ENCODE results near the gene HS3ST6.
"Not testable (repeated sequence)": the region's sequence is repeated elsewhere in the genome, so short reads cannot be mapped to it uniquely, and the experiment has no call there.

HS3ST6 gene
- 0 reads per million in 4 donors for total RNA-seq

GRCh38 chr16:1918351-1919326, at the start of gene HS3ST6:
Gene HS3ST6 (minus strand): TSS chr16:1918415. CDS start chr16:1918323, 92 bp downstream.
- DNase-seq = no peak

- DNase-seq = no peak
These were observed 48.2 kb upstream of the HS3ST6 start, which contains the start of gene RNF151 for GRCh38 chr16:1966460-1966859. Gene RNF151 (plus strand): TSS chr16:1966856. CDS start chr16:1966882, 26 bp downstream.

DNA sequence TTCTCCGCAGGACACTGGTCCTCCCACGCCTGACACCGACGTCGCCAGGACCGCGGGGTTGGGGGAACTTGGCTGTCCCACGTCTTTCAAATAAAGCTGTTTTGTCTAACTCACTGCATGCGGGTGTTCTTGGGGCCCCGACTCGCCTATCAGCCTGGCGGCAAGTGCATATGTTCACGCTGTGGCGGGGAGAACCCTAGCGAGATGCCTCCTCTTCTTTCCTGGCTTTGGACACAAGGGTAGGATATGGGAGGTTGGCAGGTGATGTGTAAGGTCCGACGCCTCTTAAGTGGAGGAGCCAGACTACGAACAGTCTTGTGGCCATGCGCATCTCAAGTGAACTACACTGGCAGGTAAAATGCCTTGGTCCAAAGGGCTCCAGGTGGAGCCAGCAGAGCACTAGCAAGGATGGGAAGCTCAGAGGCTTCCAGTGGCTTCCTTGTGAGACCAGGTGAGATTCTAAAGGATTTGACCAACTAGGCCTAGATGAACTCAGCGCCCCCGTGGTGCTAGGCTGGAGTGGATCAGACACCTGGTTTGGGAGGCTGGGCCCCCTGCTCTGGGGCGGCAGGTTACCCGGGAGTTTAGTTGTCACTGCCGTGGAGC, 47.3 kb upstream of the HS3ST6 start:
- DNase-seq = no peak

- peak; percentile 97 to 99 (median 99) for DNase-seq
These were observed 46.5 kb upstream of the HS3ST6 start, which contains the start of gene RPS2 for GRCh38 chr16:1964506-1965395. Gene RPS2 (minus strand): TSS chr16:1964826. CDS start chr16:1964625, 201 bp downstream.

DNA sequence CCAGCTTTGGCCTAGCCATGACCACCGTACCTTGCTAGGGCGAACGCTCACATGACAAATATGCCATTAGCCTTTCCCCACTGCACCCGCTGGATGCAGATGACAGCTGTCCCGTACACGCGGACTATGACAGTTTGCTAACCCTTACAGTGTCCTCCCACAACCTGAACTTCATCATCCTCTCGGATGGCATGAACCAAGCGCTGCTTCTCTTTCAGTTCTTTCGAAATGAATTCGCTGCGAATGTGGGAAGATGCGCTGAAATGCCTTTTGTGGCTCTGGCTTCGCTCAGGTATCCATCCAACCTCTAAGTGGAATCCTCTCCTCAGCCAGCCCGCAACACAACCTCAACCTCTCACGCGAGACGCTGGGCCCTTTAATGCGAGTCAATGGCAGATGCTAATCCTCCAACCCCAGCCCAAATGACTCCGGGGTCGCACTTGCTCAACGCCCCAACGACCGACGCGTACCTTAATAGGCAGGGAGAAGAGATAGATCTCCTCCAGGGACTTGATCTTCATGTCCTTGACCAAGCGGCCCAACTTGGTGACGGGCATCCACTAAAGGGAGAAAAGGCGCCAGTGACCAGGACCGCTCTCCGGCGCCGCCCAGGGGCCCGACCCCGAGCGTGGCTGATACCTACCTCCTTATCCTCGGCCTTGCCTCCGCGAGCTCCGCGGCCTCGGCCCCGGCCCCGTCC, 45.7 kb upstream of the HS3ST6 start:
- DNase-seq = peak in 2 of 5 donors; percentile 35 to 58

DNA sequence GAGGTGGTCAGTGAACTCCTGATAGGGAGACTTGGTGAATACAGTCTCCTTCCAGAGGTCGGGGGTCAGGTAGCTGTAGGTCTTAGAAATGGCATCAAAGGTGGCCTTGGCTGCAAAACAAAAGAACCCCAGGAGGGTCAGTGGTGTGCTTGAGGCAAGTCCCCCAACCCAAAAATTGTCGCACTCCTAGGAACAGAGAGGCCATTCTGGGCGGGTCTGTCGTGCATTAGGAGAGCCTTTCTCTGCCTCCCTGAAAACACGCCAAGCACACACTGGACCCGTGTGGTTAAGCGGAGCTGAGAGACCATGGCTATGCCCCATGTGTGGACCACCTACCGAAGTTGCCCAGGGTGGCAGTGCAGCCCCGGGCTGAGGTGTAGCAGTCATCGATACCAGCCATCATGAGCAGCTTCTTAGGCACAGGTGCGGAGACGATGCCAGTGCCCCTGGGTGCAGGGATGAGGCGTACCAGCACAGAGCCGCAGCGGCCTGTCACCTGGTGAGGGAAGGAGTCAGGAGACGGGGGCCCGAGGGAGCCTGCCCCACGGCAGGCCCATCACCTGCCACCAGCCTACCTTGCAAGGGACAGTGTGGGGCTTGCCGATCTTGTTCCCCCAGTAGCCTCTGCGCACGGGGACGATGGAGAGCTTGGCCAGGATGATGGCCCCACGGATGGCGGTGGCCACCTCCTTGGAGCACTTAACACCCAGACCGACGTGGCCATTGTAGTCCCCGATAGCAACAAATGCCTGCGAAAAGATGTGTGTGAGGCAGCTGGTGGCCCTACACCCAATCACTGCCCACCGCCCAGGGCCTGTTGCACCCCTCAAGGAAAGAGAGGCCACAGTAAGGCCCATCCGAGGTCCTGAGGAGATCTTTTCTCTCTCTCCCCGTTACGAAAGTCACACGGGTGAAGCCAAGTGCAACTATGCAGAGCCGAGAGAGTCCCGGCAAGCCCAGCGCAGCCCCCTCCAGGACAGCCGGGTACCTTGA, 44.2 kb upstream of the HS3ST6 start:
- DNase-seq = not testable (repeated sequence)

- DNase-seq = peak in 1 of 5 donors; percentile 64
These were observed 43.4 kb upstream of the HS3ST6 start for GRCh38 chr16:1961651-1962067.

DNA sequence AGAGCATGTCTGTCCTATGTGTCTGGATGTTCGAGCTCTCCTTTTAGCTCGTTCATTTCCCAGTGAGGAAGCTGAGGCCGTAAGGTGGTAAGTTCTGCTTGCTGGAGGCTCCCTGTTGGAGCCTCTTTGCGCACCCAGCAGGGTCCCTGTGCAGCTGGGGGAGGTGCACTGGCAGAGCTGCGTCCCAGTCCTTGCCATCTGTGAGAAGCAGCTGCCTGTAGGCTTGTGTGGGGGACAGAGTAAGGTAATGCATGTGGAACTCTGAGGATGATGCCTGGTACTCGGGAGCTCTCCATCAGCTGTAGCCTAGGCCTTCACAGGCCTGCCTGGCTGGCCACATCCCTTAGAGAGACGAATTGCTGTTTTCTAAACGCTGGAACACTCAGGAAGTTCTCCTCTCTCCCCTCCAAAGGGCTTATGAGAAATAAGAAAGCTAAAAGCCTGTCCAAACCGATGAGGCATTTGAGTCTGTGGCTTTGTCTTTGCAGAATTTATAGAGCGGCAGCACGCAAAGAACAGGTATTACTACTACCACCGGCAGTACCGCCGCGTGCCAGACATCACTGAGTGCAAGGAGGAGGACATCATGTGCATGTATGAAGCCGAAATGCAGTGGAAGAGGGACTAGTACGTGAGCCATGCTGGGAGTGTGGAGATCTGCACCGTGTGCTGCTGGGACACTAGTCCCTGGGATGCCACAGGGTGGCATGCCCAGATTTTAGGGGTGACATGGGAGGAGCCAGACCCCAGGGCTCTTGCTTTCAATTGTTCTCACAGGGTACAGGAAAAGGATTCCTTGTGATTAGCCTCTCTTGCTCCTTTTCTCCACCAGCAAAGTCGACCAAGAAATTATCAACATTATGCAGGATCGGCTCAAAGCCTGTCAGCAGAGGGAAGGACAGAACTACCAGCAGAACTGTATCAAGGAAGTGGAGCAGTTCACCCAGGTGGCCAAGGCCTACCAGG, 42.7 kb upstream of the HS3ST6 start:
- peak in 1 of 5 donors; percentile 42 for DNase-seq

DNA sequence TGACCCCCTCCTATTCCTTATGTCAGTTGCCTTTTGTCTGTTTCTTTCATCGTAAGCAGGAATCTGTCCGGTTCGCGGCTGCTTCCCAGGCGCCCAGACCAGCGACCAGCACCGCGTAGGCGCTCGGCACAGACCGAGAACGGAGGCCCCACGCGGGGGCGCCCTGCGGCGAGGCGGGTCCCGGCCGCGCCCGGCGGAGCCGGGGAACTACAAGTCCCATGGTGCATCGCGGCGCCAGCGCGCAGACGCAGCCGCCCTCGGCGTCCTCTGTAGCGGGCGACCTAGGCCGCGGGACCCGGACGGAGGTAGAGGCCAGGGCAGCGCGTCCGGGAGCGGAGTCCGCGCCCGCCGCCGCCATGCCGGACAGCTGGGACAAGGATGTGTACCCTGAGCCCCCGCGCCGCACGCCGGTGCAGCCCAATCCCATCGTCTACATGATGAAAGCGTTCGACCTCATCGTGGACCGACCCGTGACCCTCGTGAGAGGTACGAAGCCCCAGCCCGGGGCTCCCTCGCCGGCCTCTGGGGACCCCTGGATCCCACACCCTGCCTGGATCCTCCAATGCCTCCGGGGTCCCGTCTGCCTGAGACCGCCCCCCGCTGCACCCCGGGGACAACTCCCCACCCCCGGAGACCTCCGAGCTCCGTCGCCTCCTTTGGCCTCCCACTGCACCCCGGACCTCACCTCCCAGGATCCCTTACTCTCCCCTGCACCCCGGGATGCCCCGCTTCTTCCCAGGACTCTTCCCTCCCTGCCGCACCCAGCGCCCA, 41.2 kb upstream of the HS3ST6 start, which contains the start of gene NDUFB10:
Gene NDUFB10, plus strand, starts transcription at position 270 of the 771 bp plus-strand sequence. Its CDS starts 87 bp downstream, at position 357.
- DNase-seq = peak; percentile 77 to 89 (median 87)

GRCh38 chr16:1958715-1959268, 40.6 kb upstream of the HS3ST6 start:
- DNase-seq = no peak

- DNase-seq = not testable (repeated sequence)
These were observed 39.9 kb upstream of the HS3ST6 start for GRCh38 chr16:1958143-1958491.

DNA sequence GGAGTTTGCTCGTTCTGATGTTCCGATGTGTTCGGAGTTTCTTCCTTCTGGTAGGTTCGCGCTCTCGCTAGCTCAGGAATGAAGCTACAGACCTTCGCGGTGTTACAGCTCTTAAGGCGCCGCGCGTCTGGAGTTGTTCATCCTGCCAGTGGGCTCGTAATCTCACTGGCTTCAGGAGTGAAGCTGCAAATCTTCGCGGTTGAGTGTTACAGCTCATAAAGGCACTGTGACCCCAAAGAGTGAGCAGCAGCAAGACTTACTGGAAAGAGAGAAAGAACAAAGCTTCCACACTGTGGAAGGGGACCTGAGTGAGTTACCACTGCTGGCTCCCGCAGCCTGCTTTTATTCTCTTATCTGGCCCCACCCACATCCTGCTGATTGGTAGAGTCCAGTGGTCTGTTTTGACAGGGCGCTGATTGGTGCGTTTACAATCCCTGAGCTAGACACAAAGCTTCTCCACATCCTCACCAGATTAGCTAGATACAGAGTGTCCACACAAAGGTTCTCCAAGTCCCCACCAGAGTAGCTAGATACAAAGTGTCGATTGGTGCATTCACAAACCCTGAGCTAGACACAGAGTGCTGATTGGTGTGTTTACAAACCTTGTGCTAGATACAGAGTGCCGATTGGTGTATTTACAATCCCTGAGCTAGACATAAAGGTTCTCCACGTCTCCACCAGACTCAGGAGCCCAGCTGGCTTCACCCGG, 39.4 kb upstream of the HS3ST6 start:
- DNase-seq = not testable (repeated sequence)

GRCh38 chr16:1953734-1954133, 35.5 kb upstream of the HS3ST6 start:
- DNase-seq = no peak

- DNase-seq = no peak
These were observed 32.3 kb upstream of the HS3ST6 start for GRCh38 chr16:1950559-1950958.

- no peak for DNase-seq
These were observed 31.8 kb upstream of the HS3ST6 start for GRCh38 chr16:1950047-1950446.

DNA sequence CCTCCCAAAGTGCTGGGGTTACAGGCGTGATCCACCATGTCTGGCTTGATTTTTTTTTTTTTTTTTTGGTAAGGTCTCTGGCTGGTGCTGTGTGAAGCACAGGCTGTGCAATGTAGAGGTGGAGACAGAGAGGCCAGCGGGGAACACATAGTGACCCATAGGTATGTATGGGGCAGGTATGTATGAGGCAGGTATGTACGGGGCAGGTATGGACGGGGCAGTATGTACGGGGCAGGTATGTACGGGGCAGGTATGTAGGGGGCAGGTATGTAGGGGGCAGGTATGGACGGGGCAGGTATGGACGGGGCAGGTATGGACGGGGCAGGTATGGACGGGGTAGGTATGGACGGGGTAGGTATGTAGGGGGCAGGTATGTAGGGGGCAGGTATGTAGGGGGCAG, 31.3 kb upstream of the HS3ST6 start:
- no peak for DNase-seq

GRCh38 chr16:1947369-1947670, 29.1 kb upstream of the HS3ST6 start:
- no peak for DNase-seq

Data from T-helper 1 cell (primary cell).